ENCODE measurements around the gene KRTAP5-2.

The KRTAP5-2 gene

DNA sequence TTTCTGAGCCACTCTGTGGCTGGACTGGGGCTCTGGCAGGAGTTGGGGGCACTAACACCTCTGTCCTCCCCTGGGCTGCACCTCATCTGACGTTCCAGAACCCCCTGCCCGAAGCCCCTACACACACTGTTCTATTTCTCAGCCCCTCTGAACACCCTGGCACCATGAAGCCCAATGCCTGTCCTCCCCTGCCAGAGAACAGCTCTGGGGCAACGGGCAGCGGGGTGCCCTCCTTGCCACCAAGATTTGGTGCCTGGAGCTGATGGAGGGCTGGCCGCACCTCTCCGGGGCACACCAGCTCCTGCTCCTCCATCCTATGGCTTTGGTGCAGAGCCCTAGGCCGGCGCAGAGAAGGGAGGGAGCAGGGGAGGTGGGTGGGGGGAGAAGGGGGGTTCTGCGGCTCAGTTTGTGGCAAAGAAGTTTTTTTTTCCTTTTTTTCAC, 42.4 kb downstream of the KRTAP5-2 start:
- Histone ChIP-seq H3K27me3 (ENCODE audit: insufficient read depth, low read length) (0 out of 2 replicates have a peak, but pooled peaks cover 7% of the 10 kb centered on the region), H4K20me1 (ENCODE audit: insufficient read depth, low read length) (no peaks in the 10 kb centered on the region), H3K36me3 (ENCODE audit: insufficient read depth, low read length) (no peaks in the 10 kb centered on the region), H3K79me2 (ENCODE audit: insufficient read depth, low read length) (no peaks in the 10 kb centered on the region), H3K4me3 (ENCODE audit: low read depth, low read length, poor library complexity, severe bottlenecking) (no peak overlapping the region), H3K27ac (ENCODE audit: low read depth, low read length, poor library complexity, severe bottlenecking) (no peak overlapping the region), H3K9ac (ENCODE audit: low read length) (no peak overlapping the region), H3F3A (ENCODE audit: insufficient read depth, low read length) (no peaks in the 10 kb centered on the region), H3K9me3 (ENCODE audit: low read length) (no peaks in the 10 kb centered on the region), H3K4me2 (ENCODE audit: low read length) (no peak overlapping the region), H2AFZ (ENCODE audit: low read length) (no peak overlapping the region), H3K9me2 (ENCODE audit: low read depth, low read length) (no peaks in the 10 kb centered on the region), H3K4me1 (ENCODE audit: insufficient read depth, low read length, severe bottlenecking) (no peaks in the 10 kb centered on the region)
- no peak for TF ChIP-seq EZH2 (IDR thresholded peaks at IDR 0.05; ENCODE audit: borderline replicate concordance, low read length)
- TF ChIP-seq, protein P1, sequence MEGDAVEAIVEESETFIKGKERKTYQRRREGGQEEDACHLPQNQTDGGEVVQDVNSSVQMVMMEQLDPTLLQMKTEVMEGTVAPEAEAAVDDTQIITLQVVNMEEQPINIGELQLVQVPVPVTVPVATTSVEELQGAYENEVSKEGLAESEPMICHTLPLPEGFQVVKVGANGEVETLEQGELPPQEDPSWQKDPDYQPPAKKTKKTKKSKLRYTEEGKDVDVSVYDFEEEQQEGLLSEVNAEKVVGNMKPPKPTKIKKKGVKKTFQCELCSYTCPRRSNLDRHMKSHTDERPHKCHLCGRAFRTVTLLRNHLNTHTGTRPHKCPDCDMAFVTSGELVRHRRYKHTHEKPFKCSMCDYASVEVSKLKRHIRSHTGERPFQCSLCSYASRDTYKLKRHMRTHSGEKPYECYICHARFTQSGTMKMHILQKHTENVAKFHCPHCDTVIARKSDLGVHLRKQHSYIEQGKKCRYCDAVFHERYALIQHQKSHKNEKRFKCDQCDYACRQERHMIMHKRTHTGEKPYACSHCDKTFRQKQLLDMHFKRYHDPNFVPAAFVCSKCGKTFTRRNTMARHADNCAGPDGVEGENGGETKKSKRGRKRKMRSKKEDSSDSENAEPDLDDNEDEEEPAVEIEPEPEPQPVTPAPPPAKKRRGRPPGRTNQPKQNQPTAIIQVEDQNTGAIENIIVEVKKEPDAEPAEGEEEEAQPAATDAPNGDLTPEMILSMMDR (IDR thresholded peaks at IDR 0.05; ENCODE audit: low read length) = no peak

GRCh38 chr11:1554981-1555712, 42.9 kb downstream of the KRTAP5-2 start:
- Histone ChIP-seq H3K79me2 (ENCODE audit: insufficient read depth, low read length) (no peaks in the 10 kb centered on the region), H3K9me2 (ENCODE audit: low read depth, low read length) (no peaks in the 10 kb centered on the region), H3K27ac (ENCODE audit: low read depth, low read length, poor library complexity, severe bottlenecking) (no peak overlapping the region), H3K9ac (ENCODE audit: low read length) (no peak overlapping the region), H3K27me3 (ENCODE audit: insufficient read depth, low read length) (0 out of 2 replicates have a peak, but pooled peaks cover 7% of the 10 kb centered on the region), H3F3A (ENCODE audit: insufficient read depth, low read length) (no peaks in the 10 kb centered on the region), H4K20me1 (ENCODE audit: insufficient read depth, low read length) (no peaks in the 10 kb centered on the region), H3K36me3 (ENCODE audit: insufficient read depth, low read length) (no peaks in the 10 kb centered on the region), H2AFZ (ENCODE audit: low read length) (no peak overlapping the region), H3K9me3 (ENCODE audit: low read length) (no peaks in the 10 kb centered on the region), H3K4me1 (ENCODE audit: insufficient read depth, low read length, severe bottlenecking) (no peaks in the 10 kb centered on the region), H3K4me2 (ENCODE audit: low read length) (no peak overlapping the region), H3K4me3 (ENCODE audit: low read depth, low read length, poor library complexity, severe bottlenecking) (no peak overlapping the region)
- no peak for TF ChIP-seq EZH2 (IDR thresholded peaks at IDR 0.05; ENCODE audit: borderline replicate concordance, low read length)
- TF ChIP-seq, protein P1 (IDR thresholded peaks at IDR 0.05; ENCODE audit: low read length) = no peak

DNA sequence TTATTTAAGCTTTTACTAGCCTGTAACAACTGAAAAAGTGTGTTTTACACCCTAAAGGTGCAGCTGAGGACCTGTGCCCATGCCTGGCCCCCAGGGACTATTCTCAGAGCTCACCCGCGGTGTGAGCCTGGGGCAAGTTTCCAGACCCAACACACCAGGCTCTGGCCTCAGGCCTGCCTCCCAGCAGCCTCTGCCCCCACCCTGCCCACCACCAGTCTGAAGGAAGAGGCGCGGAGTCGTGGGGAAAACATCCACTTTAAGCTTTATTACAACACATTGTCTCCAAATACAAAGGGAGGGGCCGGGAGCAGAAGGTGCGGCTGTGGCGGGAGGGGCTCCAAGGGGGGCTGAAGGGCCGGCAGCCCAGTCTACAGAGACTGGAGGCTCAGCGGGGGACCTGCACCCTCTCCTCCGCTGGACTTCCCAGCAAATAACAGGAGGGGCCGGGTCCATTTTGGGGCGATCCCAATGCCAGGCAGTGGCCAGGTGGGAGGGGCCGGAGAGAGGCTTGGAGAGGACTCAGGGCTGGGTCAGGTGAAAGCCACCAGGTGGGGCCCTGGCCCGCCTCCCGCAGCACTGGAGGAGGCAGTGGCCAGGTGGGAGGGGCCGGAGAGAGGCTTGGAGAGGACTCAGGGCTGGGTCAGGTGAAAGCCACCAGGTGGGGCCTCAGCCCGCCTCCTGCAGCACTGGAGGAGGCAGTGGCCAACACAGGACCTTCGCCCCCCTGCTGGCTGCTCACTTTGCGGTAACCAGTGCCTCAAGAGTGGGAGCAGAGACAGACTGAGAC, 44.1 kb downstream of the KRTAP5-2 start:
- no peaks in the 10 kb centered on the region for H3K27me3 ChIP-seq (ENCODE audit: insufficient read depth, low read length)
- no peaks in the 10 kb centered on the region for H4K20me1 ChIP-seq (ENCODE audit: insufficient read depth, low read length)
- H3K4me1 ChIP-seq (ENCODE audit: insufficient read depth, low read length, severe bottlenecking) = no peaks in the 10 kb centered on the region
- no peaks in the 10 kb centered on the region for H3K9me3 ChIP-seq (ENCODE audit: low read length)
- H3K9me2 ChIP-seq (ENCODE audit: low read depth, low read length) = no peaks in the 10 kb centered on the region
- H3F3A ChIP-seq (ENCODE audit: insufficient read depth, low read length) = no peaks in the 10 kb centered on the region
- no peak overlapping the region for H3K9ac ChIP-seq (ENCODE audit: low read length)
- H3K4me2 ChIP-seq (ENCODE audit: low read length) = no peak overlapping the region
- H2AFZ ChIP-seq (ENCODE audit: low read length) = no peak overlapping the region
- no peaks in the 10 kb centered on the region for H3K36me3 ChIP-seq (ENCODE audit: insufficient read depth, low read length)
- H3K27ac ChIP-seq (ENCODE audit: low read depth, low read length, poor library complexity, severe bottlenecking) = no peak overlapping the region
- no peaks in the 10 kb centered on the region for H3K79me2 ChIP-seq (ENCODE audit: insufficient read depth, low read length)
- TF ChIP-seq, protein P1 (IDR thresholded peaks at IDR 0.05; ENCODE audit: low read length) = no peak
- TF ChIP-seq EZH2 (IDR thresholded peaks at IDR 0.05; ENCODE audit: borderline replicate concordance, low read length) = no peak
- H3K4me3 ChIP-seq (ENCODE audit: low read depth, low read length, poor library complexity, severe bottlenecking) = no peak overlapping the region

Data from OCI-LY1 (cell line).